Prostate gland (tissue), 1 donor: Measurements from ENCODE around the gene MTX2.

Source experiments
- POLR2A ChIP-seq: fragments of 450-650 bp; IDR thresholded peaks from one replicate; pipeline ENCODE4 v1.6.1; 2016; ENCODE audit warnings: antibody characterized with exemption, mild to moderate bottlenecking
- POLR2AphosphoS5 ChIP-seq: sonication (generic); formaldehyde crosslinking; IDR thresholded peaks from one replicate; pipeline ENCODE4 v1.6.1; 2017; ENCODE audit warnings: antibody characterized with exemption

DNA sequence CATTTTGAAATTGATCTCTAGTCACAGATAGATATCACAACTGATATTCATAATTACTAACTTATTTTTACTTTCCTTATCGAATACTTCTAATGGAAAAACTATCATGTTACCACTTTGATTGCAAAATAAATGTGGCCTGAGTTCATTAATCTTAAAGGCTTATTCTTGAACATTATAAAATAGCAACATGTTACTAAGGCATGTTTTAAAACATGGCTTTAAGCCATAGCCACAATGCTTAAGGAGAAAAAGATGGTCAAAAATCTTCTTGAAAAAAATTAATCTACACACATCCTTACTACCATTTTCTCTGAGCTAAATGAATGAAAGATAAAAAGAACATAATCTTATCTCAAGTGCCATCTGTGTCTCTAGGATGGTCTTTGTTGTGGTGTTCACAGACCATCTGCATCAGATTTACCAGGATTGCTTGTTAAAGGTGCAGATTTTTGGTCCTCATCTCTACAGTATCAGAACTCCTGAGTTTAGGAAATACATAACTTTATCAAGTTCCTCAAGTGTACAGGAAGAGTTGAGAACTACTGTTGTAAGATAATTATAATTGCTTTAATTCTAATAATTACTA is 15.3 kb downstream of the MTX2 start:
- TF ChIP-seq POLR2A (no peak), POLR2AphosphoS5 (no peak)
